Suppressor macrophage treated with lipopolysaccharide for 4 hours (primary cell): ENCODE measurements around the gene MACC1.

Experiments
- DNase-seq: peaks from one replicate; pipeline ENCODE4 v3.0.0-alpha.2; 2020

MACC1 gene, protein sequence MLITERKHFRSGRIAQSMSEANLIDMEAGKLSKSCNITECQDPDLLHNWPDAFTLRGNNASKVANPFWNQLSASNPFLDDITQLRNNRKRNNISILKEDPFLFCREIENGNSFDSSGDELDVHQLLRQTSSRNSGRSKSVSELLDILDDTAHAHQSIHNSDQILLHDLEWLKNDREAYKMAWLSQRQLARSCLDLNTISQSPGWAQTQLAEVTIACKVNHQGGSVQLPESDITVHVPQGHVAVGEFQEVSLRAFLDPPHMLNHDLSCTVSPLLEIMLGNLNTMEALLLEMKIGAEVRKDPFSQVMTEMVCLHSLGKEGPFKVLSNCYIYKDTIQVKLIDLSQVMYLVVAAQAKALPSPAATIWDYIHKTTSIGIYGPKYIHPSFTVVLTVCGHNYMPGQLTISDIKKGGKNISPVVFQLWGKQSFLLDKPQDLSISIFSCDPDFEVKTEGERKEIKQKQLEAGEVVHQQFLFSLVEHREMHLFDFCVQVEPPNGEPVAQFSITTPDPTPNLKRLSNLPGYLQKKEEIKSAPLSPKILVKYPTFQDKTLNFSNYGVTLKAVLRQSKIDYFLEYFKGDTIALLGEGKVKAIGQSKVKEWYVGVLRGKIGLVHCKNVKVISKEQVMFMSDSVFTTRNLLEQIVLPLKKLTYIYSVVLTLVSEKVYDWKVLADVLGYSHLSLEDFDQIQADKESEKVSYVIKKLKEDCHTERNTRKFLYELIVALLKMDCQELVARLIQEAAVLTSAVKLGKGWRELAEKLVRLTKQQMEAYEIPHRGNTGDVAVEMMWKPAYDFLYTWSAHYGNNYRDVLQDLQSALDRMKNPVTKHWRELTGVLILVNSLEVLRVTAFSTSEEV

DNA sequence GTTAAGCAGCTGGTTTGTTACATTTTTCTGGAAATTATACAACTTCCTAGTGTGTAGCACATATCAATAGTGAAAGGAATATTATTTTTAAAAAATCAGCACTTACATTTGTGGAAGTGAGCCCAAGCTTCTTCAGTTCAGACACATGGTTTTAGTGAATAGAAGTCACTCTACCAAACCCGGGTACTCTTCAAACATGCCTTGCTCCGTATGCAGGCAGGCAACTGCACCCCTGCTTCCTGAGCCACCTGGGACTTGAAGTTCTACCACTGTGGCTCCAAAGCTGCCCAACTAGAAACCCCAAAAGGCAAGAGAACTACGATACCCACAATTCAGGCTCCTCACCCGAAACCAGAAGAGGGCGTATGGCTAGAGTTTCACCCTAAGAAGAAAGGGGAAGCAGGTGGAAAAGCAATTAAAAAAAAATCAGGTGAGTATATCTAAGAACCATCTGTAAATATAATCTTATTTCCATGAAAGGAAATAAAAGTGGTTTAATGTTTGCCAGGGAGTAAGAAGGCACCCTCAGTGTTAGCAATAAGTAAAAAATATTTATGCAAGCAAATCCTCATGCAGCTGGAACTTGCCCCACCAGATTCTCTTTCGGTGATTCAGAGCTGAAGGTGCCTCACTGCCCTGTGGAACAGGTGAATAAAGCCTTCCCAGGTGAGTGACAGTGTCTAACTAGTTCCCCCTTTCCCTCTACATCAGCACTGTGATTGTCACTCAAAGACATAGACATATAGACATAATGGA, at the start of gene MACC1:
TSS of gene MACC1 (minus strand) at position 192 of the 756 bp plus-strand sequence. CDS start 55,522 bp downstream, outside the sequence.
- peak; percentile 43 for DNase-seq

DNA sequence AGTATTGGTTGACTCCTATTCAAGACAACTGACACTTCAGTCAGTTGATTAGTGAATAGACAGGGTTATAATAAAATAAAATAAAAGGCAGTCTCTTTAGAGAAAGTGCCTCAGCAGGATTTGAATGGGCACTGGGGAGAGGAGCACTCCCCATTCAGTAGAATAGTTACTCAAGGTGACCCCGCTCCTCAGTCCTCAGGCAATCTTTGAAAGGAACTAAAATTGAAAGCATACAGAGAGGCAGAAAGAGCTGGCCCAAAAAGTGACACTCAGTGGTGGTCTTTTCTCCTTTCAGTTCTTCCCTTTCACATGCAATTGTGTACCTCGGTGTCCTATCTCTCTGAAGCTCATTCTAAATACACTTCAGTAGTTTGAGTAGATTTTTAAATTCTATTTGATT, 47.4 kb upstream of the MACC1 start:
- DNase-seq: no peak

DNA sequence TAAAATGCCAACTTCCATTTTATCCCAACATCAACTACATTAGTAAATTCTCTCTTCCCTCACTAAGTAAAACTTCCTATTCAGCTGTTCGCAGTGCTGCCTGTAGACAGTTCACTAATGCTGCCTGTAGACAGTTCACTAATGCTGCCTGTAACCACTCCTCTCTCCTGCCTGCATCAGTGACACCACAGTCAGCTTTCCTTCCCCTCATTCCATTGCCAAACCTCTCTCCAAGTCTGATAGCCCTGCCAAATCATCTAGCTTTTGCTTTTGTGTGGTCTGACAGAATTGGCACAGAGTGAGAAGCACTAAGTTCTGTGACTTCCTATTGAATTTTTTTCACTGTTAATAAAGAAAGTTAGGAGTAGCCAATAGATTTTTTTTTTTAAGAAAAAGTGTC, 43.0 kb upstream of the MACC1 start:
- DNase-seq: no peak

DNA sequence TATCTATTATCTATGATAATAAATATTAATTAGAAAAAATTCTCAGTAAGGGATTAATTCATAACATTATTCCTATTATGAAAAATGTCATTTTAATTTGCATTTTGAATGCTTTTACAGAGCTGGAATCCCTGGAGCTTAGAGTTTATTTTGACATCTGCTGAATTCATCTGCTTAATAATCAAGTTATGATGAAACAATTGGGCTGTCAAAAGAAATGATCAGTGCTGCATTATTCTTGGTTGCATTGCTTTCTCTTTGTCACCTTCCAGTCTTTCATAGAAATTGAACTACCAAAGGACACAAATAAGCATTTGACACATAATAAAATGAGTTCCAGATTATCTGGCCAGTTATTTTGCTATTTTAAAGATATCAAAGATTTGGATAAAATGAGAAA, 40.0 kb upstream of the MACC1 start:
- no peak for DNase-seq

DNA sequence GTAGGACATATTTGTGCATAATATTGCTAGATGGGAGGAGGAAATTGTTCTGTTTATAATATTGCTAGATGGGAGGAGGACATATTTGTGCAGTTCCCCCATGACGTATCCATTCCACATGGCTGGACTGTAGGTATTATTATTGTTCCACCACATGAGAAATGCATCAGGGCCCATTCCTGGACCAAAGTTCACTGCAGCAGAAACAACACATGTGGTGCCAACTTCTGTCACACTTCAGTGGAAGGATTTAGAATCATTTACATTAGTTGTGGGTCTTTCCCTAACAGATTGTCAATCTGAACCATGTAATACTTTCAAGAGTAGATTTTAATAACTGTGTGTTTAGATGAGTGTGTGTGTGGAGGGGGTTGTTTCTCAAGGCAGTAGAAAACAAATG, 32.7 kb upstream of the MACC1 start:
- DNase-seq: no peak

DNA sequence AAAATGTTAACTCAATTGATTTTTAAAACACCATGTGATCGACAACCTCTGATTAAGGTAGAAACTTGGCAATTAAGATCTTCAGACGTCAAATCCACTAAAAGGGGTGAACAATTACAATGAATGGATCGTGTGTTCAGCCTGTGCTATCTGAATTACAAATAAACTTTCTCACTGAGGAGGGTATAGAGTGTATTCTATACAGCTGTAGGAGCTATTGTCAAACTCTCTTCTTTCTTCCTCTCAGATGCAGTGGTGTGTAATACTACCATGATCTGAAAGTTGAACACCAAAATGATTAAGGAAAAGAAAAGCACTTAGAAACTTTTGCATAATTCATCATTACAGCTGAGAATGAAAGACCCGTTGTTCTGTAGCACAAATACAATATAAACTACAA, 32.2 kb upstream of the MACC1 start:
- no peak for DNase-seq

DNA sequence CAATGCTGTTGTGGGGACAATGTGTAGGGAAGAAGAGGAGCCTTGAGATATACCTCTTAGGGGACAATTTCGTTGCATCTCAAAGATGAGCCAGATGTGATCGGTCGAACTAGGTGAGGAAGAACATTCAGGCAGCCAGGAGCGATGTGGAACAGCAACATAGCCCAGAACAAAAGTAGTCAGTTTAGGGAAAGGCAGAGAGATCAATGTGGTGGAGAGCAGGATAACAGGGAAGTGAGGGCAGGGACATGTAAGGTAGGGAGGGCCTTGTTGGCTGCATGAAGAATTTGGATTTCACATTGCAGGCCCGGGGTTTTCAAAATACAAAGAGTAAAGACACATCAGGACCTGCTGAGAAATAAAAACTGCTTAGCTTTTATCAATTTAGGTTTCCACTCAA, 29.1 kb upstream of the MACC1 start:
- DNase-seq: no peak

DNA sequence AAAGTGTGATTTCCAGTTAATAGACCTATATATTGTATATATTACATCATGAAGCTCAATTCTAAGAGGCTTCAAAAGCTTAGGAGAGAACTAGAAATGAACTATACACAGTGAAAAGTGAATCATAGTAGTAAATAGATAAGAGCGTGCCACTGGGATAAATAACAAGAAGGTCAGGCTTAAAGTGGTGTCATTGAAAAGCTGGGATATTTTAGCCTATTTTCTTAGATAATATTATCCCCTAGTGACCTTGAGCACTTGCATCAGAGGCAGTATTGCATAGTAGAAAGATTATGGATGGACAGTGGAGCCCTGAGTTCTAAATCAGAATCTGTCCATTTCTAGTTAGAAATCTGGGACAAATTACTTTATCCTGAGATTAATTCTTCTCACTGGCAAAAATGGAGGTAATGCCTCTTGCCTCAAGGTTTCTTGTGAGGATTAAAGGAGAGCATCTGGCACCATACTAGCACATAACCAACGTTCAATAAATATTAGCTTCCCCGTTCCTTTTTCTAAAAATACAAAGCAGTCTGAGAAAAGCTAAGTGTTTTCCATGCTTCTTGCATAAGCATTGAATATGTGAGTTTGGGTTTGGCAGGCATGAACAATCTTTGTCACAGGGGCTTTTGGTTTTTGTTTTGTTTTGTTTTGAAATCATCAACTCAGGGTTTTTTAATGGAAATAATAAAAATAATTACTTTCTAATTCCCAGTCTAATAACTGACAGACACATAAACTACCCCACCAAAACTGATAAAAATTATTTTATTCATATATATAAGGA, 27.3 kb upstream of the MACC1 start:
- peak; percentile 53 for DNase-seq

DNA sequence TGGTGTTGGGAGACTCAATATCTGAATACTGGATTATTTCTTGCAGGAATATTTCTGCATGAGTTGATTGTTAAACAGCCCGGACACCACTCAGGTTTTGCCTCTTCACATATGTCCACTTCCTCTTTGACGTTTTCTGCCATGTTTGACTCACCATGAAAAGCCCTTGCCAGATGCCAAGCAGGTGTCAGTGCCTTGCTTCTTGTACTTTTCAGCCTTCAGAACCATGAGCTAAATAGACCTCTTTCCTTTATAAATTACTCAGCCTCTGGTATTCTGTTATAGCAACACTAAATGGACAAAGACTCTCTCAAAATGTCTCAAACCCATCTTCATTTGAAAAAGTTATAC, 24.7 kb upstream of the MACC1 start:
- DNase-seq: no peak

DNA sequence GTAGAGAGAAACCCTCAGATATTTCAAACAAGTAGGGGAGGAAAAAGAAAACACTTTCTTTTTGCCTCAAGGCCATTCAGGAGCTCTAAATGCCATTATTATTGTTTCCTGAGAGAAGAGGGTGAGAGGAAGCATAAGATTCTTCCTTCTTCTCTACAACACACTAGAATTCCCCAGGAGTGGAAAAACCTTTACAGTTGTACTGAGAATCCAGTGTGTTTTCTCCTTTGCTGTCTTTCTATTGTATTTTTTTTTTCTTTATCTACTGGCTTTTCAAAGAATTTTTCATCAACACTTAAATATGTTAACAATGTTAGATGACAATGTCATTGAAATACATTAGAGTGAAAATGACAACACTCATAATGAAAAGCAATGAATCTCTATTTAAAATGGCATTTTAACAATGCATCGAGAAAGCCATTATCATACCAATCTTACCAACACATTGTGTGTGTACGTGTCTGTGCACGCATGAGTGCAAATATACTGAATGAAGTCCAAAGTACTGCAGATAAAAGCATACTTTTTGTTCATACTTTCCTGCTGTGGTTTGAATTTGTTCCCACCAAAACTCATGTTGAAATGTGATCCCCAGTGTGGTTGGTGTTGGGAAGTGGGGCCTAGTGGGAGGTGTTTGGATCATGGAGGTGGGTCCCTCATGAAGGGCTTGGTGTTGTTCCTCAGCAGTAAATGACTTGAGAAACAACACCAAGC, 24.2 kb upstream of the MACC1 start:
- no peak for DNase-seq

DNA sequence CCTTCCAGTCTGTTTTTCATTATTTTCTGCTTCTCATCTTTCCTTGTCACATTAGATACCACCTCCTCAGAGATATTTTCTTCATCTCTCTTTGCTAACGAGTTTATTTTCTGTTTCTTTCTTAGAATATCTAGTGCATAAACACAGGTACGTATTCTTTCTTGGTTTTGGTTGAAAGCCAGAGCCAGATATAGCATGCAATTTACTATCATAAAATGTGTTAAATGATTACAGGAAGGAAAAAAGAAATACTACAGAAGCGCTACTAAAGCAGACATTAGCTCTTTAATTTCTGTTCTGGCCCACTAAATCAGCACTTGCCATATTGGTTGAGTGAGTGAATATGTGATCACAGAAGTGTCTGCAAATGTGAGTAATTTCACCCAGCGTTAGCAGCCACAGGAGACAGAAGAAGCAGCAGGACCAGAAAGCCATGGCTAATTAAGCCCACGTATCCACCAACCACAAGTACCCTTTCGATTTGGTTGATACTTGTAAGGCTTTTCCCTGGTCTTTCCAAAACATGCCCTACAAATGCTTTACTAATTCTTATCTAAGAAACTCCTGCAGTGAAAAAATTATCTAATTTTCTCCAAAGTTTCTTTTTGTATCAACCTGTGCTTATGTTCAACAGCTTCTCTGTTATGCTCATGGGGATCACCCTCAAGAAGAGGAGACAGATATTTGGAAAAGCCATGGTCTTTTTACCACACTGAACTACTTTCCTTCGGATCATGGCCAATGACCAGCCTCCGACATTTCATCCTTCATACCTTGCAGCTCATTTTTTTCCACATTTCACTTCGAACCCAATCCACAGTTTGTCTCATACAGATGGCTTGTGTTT, 23.1 kb upstream of the MACC1 start:
- DNase-seq: no peak

DNA sequence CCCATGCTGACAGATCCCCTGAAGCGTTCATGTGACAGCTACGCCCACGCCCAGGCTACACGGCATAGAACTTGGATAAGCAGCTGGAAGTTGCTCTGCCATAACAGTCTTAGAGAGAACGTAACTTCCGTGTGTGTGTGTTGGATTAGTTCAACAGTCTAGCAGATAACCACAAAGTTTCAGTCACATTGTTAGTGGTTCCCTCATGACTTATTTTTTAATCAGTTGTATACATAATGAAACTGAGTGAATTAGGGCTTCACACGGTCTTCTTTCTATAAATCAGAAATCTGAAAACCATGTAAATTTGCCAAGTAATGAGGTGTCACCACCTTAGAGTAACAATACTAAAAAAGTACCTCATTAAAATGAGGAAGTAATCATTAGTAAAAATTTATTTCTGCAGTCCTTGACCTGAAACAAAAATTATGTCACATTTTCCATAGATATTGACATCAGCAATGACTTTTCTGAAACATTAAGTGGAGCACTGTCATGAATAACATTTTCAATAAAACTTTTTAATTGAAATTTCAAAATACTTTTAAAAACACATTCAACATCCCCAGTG, 21.7 kb upstream of the MACC1 start:
- DNase-seq: peak; percentile 92

DNA sequence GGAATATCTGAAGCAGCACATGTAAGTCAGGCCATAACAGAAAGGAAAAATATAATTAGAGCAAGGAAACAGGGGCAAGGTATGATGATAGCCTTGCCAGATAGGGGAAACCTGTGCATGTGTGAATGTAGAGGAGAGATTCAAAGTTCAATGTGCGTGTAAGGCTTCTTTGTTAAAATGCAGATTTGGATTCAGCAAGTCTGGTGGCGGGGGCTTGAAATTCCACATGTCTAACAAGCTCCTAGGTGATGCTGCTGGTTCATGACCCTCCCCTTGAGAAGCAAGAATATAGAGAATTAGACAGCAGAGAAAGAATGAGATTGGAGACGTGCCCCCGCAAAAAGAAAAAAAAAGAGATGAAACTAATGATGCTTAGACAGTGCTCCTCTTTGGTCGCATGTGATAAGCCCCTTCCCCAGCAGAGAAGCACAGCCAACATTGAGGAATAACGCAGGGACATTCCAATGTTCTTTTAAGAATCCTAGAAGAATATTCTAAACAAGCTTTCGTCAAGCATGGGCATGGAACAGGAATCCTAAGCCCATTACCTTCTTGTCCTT, 21.1 kb upstream of the MACC1 start:
- no peak for DNase-seq

DNA sequence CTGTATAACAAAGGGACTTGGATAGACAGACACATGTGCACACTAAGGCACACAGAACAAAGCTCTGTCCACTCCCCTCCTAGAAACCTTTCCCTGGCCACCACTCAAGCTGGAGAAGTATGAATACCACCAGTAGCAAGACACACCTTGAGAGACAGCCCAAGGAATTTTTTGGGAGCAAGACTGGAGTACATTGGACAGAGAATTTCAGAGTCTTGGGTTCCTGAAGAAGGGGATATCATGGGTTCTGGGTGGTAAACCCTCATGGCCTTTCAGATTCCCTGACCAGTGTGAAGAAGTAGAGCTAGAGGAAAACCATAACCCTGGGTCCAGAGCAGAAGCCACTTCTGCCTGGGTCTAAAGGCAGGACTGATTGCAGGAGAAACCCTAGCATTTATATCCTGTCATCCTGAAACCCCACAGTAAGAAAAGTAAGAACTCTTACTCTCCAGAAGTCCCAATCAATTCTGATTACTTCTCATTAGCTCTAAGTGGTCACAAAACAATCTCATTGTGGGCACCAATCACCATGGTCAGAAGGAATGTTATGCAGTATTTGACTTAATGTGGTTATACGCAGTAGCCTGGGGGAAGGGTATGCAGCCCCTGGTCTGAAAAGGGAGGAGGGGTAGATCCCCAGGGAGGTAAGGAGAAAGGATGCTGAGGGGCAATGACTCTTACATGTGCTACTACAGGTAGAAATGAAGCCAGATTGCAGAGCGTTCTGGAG, 20.4 kb upstream of the MACC1 start:
- DNase-seq: no peak

DNA sequence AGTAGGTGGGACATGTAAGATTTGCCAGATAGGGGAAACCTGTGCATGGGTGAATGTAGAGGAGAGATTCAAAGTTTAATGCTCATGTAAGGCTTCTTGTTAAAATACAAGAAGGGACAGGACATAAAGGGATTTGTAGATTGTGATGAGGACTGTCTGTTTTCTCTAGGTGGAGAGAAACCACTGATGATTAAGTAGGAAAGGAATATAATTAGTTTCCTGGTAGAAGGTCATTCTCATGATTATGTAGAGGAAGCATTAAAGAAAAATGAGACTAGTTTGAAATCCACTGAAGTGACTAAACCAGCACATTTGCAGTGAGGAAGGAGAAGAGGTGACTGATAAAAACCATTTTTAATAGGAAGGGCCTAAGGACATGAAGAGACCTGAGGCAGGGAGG, 19.6 kb upstream of the MACC1 start:
- DNase-seq: no peak

DNA sequence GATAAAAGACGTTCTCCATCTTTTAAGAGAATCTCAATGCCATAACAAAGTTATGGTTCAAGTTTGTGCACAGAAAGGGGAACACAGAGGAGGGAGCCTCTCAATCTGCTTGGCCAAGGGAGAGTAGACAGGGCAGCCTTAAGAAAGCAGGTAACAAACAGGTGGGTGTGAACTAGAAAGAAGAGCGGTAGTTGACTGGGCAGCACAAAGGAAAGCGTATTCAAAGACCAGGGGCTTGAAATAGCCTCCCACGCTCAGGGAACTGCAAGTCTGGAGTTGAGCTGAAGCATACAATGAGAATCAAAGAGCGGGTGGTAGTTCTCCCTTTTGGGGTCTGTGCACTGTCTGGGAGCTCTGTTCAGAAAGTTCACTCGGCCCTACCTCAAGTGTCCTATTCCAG, 18.9 kb upstream of the MACC1 start:
- no peak for DNase-seq

DNA sequence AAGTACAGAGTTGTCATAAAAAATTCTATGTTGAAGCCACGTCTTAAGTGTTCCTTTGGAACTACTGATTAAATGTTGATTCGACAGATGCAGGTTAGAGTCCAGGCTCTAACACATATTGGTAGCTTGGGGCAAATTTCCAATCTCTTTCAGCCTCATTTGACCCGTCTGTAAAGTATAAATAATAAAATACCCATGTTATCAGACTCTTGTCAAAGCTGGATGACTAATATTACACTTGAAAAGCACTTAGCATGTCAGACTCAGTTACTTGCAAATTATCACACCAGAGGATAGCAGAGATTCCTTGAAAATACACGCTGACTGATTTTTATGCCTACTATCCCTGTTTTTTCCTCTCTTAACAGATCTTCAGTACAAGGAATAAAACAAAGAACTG, 18.1 kb upstream of the MACC1 start:
- no peak for DNase-seq

DNA sequence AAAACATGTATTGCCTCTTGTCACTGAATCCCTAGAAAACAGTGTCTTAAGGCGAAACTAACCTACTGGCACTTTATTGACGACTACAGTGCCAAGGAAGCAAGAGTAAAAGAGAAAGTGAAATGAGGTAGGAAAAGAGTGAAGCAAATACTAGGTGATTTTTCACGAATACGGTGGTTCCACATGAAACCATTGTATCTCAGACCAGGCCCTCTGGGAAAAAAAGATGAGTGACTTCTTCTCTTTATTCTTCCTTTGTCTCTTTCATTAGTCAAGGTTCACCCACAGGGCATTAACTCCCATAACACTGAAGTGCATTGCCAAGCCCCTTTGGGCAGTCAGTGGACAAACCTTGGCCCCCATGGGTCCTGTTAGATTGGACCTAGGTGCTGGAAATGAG, 16.2 kb upstream of the MACC1 start:
- DNase-seq: no peak

DNA sequence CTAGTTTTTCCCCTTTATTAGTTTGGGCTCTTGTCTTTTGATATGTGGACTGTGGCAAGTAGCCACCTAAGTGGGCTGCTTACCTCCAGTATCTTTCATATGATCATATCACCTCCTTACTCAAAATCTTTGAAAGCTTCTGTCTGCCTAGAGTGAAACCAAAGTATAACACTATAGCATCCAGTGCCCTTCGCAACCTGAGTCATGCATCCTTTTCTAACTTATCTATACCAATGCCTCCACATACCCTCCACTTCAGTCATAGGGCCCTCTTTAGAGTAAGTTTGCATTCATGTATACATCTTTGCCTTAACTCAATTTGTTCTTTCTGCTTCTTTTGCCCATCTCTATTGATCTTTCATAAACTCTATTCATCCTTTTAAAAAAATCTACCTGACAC, 15.7 kb upstream of the MACC1 start:
- DNase-seq: no peak
